Natural killer cell (primary cell): ENCODE measurements around the gene KYNU. TPM values are rescaled to one million over a fixed set of nuclear protein-coding genes. Genes with fewer than 3 reads are reported as not detected.

ENCODE experiments used
- ATAC-seq, 3 donors: fragments of 150-1000 bp in 2 of 3; fragments of 200-7000 bp in 1 of 3; cut with Tn5 transposase; 1 replicate in 1 of 3; 2 replicates in 2 of 3; pipeline ENCODE4 v1.10.0; 2021; ENCODE audit warnings: mild to moderate bottlenecking in 2 of 3, moderate library complexity in 2 of 3
- DNase-seq, 2 donors: peaks; one replicate each; pipeline versions ENCODE4 v3.0.0 to v3.0.0-alpha.2; 2013 to 2021; ENCODE audit warnings: mixed read lengths in 1 of 2
- H3K27ac ChIP-seq: one replicate; pipeline ENCODE4 v1.5.1; 2013; ENCODE audit warnings: mild to moderate bottlenecking, low read length
- H3K27me3 ChIP-seq: one replicate; pipeline ENCODE4 v1.6.1; 2013; ENCODE audit warnings: low read length; ENCODE audit not compliant: control insufficient read depth, insufficient read depth
- H3K36me3 ChIP-seq: one replicate; pipeline ENCODE4 v1.6.1; 2013; ENCODE audit warnings: low read length; ENCODE audit not compliant: control insufficient read depth, insufficient read depth
- H3K4me1 ChIP-seq: one replicate; pipeline ENCODE4 v1.6.1; 2013; ENCODE audit warnings: low read length; ENCODE audit not compliant: control insufficient read depth, insufficient read depth
- H3K4me3 ChIP-seq: one replicate; pipeline ENCODE4 v1.5.1; 2013; ENCODE audit warnings: low read length
- H3K9me3 ChIP-seq: one replicate; pipeline ENCODE4 v1.6.1; 2013; ENCODE audit warnings: low read length; ENCODE audit not compliant: control insufficient read depth, insufficient read depth
- H3K27ac Mint-ChIP-seq, 2 donors: one replicate each; pipeline ENCODE4 v1.8.0; 2022; ENCODE audit warnings: mild to moderate bottlenecking in 2 of 2, mixed read lengths in 2 of 2, moderate library complexity in 1 of 2
- H3K27me3 Mint-ChIP-seq, 2 donors: one replicate each; pipeline ENCODE4 v1.8.0; 2022; ENCODE audit warnings: low read depth in 2 of 2, mixed read lengths in 2 of 2
- H3K36me3 Mint-ChIP-seq: one replicate; pipeline ENCODE4 v1.8.0; 2022; ENCODE audit warnings: mixed read lengths
- H3K4me1 Mint-ChIP-seq, 2 donors: one replicate each; pipeline ENCODE4 v1.8.0; 2022; ENCODE audit warnings: mixed read lengths in 2 of 2
- H3K4me3 Mint-ChIP-seq: one replicate; pipeline ENCODE4 v1.8.0; 2022; ENCODE audit warnings: mild to moderate bottlenecking, moderate library complexity, mixed read lengths
- H3K9me3 Mint-ChIP-seq, 2 donors: one replicate each; pipeline ENCODE4 v1.8.0; 2022; ENCODE audit warnings: mixed read lengths in 2 of 2
- WGBS: methylation state at CpG from one replicate; pipeline ENCODE4 v1.1.7; 2013; ENCODE audit warnings: missing lambda C conversion rate; ENCODE audit not compliant: insufficient coverage; 5-methylcytosine and 5-hydroxymethylcytosine counted together
- intact Hi-C: fragments of 100-400 bp; cut with micrococcal nuclease; formaldehyde crosslinking; loops from one replicate; pipeline ENCODE4 v1.14.2; 2022
- total RNA-seq, 4 donors: library from RNA; stranded (reverse); fragments of 120-200 nt in 1 of 4; gene quantifications; one replicate each; pipeline versions ENCODE4 v1.2.3 to v1.2.4, GENCODE V29; 2013 to 2022
- TF ChIP-seq, protein P1 (sequence below): fragments of 200-600 bp; IDR thresholded peaks from one replicate; pipeline ENCODE4 v1.8.0; 2022; ENCODE audit warnings: antibody characterized with exemption

KYNU gene
- total RNA-seq, 3 donors from 2014 or later (not counting 1 experiment from before 2014, with no cell fraction given), result 0.82 to 3.6 (median 3.3) TPM

GRCh38 chr2:142875010-142875409 is 2.5 kb upstream of the KYNU start:
- WGBS, result 95% methylated on average over 6 of the region's 6 CpGs
- Mint-ChIP-seq H3K9me3 (no peaks in the 10 kb centered on the region), H3K36me3 (no peaks in the 10 kb centered on the region), H3K27ac (no peak overlapping the region), H3K4me3 (no peak overlapping the region), H3K4me1 (no peaks in the 10 kb centered on the region), H3K27me3 (no peaks in the 10 kb centered on the region)
- intact Hi-C loops, result no loop called here
- no peaks in the 10 kb centered on the region for H3K27me3 ChIP-seq
- H3K4me1 ChIP-seq, result no peaks in the 10 kb centered on the region
- H3K9me3 ChIP-seq, result no peaks in the 10 kb centered on the region
- no peak for ATAC-seq
- no peaks in the 10 kb centered on the region for H3K36me3 ChIP-seq
- no peak for DNase-seq
- TF ChIP-seq, protein P1, sequence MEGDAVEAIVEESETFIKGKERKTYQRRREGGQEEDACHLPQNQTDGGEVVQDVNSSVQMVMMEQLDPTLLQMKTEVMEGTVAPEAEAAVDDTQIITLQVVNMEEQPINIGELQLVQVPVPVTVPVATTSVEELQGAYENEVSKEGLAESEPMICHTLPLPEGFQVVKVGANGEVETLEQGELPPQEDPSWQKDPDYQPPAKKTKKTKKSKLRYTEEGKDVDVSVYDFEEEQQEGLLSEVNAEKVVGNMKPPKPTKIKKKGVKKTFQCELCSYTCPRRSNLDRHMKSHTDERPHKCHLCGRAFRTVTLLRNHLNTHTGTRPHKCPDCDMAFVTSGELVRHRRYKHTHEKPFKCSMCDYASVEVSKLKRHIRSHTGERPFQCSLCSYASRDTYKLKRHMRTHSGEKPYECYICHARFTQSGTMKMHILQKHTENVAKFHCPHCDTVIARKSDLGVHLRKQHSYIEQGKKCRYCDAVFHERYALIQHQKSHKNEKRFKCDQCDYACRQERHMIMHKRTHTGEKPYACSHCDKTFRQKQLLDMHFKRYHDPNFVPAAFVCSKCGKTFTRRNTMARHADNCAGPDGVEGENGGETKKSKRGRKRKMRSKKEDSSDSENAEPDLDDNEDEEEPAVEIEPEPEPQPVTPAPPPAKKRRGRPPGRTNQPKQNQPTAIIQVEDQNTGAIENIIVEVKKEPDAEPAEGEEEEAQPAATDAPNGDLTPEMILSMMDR, result no peak
- H3K4me3 ChIP-seq, result no peak overlapping the region
- no peak overlapping the region for H3K27ac ChIP-seq

DNA sequence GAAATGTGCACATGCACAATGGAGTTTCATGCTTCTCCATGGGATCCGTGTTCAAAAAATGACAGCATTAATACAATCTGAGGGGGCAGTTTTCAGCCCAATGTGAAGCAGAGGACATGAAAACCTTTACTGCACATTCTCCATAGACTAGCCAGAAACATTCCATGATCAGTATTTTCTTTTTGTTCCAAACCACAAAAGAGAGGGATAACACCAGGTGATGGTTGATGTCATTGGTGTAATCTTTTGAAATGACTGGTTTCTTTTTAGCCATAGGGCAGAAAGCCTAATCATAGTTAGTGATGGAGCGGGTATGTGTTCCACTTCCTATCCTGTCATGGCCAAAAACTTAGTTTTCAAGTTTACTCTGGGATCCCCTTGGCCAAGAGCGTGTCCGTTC is 1.8 kb upstream of the KYNU start:
- Histone ChIP-seq H3K27ac (no peak overlapping the region), H3K4me1 (no peaks in the 10 kb centered on the region), H3K9me3 (no peaks in the 10 kb centered on the region), H3K36me3 (no peaks in the 10 kb centered on the region), H3K27me3 (no peaks in the 10 kb centered on the region), H3K4me3 (no peak overlapping the region)
- intact Hi-C loops, result no loop called here
- TF ChIP-seq, protein P1, result no peak
- H3K9me3 Mint-ChIP-seq, result no peaks in the 10 kb centered on the region
- no peak overlapping the region for H3K27ac Mint-ChIP-seq
- 85% methylated on average over 2 of the region's 4 CpGs for WGBS
- no peak overlapping the region for H3K4me3 Mint-ChIP-seq
- DNase-seq (no peak), ATAC-seq (no peak)
- H3K27me3 Mint-ChIP-seq, result no peaks in the 10 kb centered on the region
- no peaks in the 10 kb centered on the region for H3K36me3 Mint-ChIP-seq
- H3K4me1 Mint-ChIP-seq, result no peaks in the 10 kb centered on the region

- Histone ChIP-seq H3K4me3 (no peak overlapping the region), H3K27me3 (no peaks in the 10 kb centered on the region), H3K4me1 (no peaks in the 10 kb centered on the region), H3K9me3 (no peaks in the 10 kb centered on the region), H3K27ac (no peak overlapping the region), H3K36me3 (no peaks in the 10 kb centered on the region)
- no peaks in the 10 kb centered on the region for H3K9me3 Mint-ChIP-seq
- H3K36me3 Mint-ChIP-seq, result no peaks in the 10 kb centered on the region
- H3K27ac Mint-ChIP-seq, result no peak overlapping the region
- intact Hi-C loops, result no loop called here
- TF ChIP-seq, protein P1, result no peak
- H3K4me1 Mint-ChIP-seq, result no peaks in the 10 kb centered on the region
- DNase-seq, result no peak
- no peaks in the 10 kb centered on the region for H3K27me3 Mint-ChIP-seq
- 56% methylated on average over 1 of the region's 2 CpGs for WGBS
- no peak overlapping the region for H3K4me3 Mint-ChIP-seq
- no peak for ATAC-seq
These were observed 1.0 kb upstream of the KYNU start for GRCh38 chr2:142876423-142876822.

- TF ChIP-seq, protein P1, result no peak
- H3K4me3 ChIP-seq, result peak overlapping the region; percentile 21
- no peak overlapping the region for H3K4me3 Mint-ChIP-seq
- no peak overlapping the region for H3K27ac Mint-ChIP-seq
- H3K36me3 ChIP-seq, result no peaks in the 10 kb centered on the region
- H3K27me3 Mint-ChIP-seq, result no peaks in the 10 kb centered on the region
- DNase-seq, result no peak
- no peaks in the 10 kb centered on the region for H3K9me3 ChIP-seq
- no peaks in the 10 kb centered on the region for H3K4me1 Mint-ChIP-seq
- peak overlapping the region; percentile 30 for H3K27ac ChIP-seq
- WGBS, result 74% methylated on average over 2 of the region's 6 CpGs
- ATAC-seq, result no peak
- no peaks in the 10 kb centered on the region for H3K36me3 Mint-ChIP-seq
- intact Hi-C loops, result no loop called here
- H3K9me3 Mint-ChIP-seq, result peaks cover 0 to 2% of the 10 kb centered on the region in 2 donors
- no peaks in the 10 kb centered on the region for H3K4me1 ChIP-seq
- no peaks in the 10 kb centered on the region for H3K27me3 ChIP-seq
These were observed 691 bp downstream of the KYNU start for GRCh38 chr2:142878031-142878678.
